Spleen (tissue), 7 donors: ENCODE data around the gene MOXD1.

Experiments
- CTCF ChIP-seq, 11 experiments: fragments of 200-600 bp in 7 of 11; fragments of 450-650 bp in 4 of 11; sonication (generic) in 4 of 11; IDR thresholded peaks in 8 of 11; conservative IDR thresholded peaks in 3 of 11; 1 replicate in 7 of 11; 2 replicates in 4 of 11; pipeline versions ENCODE4 v1.4.0 to v1.8.0; 2016 to 2021; ENCODE audit warnings: antibody characterized with exemption in 11 of 11, inconsistent platforms in 4 of 11, mild to moderate bottlenecking in 1 of 11
- POLR2AphosphoS5 ChIP-seq, 3 donors: sonication (generic); formaldehyde crosslinking; IDR thresholded peaks; one replicate each; pipeline ENCODE4 v1.5.1; 2017; ENCODE audit warnings: antibody characterized with exemption in 3 of 3
- donor health status: DM: no; HTN: no; CAD: no; lungs with moderate emphysema.
- donor health status: DM: no; HTN: no; CAD: no.
- donor health status: DM: no; HTN: no; CAD: no.

GRCh38 chr6:132395015-132395597, 6.2 kb downstream of the MOXD1 start:
- TF ChIP-seq CTCF (IDR thresholded peaks at IDR 0.05 in 8 of 11, conservative IDR thresholded peaks at IDR 0.05 in 3 of 11), result no peak
- TF ChIP-seq POLR2AphosphoS5 (IDR thresholded peaks at IDR 0.05), result no peak
